ENCODE measurements around the gene GCLM. TPM values are rescaled to one million over a fixed set of nuclear protein-coding genes. Genes with fewer than 3 reads are reported as not detected.
A peak's percentile ranks its signal among the peaks of the same experiment; 100 is the strongest.

Gene GCLM
- total and polyA plus RNA-seq, 7 donors, result 3.9 to 8.4 (median 6.1) TPM

DNA sequence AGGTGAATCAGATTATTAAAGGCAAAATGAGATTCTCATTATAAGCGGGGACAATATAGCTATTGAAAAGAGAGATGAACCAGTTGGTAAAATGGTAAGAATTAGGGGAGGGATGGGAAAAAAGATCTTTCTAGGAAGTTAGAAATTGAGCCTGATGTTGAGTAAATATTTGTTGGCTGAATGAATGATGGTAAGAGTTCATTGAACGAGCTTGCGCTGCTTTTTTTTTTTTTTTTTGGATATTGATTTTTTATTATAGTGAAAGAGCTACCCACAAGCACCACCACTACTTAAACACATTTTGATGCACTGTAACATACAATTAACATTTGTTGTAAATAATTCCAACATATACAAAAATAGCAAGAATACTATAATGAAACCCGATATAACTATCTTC, 1.1 kb upstream of the GCLM start:
- Histone ChIP-seq H3K4me3 (no peak overlapping the region), H3K9me3 (no peaks in the 10 kb centered on the region), H3K4me1 (peaks cover 0 to 16% (median 16%) of the 10 kb centered on the region in 4 donors), H3K27me3 (no peaks in the 10 kb centered on the region), H3K27ac (peak overlapping the region in 3 of 4 donors; percentile 83 to 93 (median 85)), H3K36me3 (no peaks in the 10 kb centered on the region)
- WGBS, 2 donors, result 75 to 89% methylated on average over 4 of the region's 4 CpGs
- no peak for TF ChIP-seq POLR2A (IDR thresholded peaks at IDR 0.05)
- TF ChIP-seq EP300 (IDR thresholded peaks at IDR 0.05), result no peak
- no peak for TF ChIP-seq POLR2AphosphoS5 (IDR thresholded peaks at IDR 0.05)
- TF ChIP-seq, protein P1, sequence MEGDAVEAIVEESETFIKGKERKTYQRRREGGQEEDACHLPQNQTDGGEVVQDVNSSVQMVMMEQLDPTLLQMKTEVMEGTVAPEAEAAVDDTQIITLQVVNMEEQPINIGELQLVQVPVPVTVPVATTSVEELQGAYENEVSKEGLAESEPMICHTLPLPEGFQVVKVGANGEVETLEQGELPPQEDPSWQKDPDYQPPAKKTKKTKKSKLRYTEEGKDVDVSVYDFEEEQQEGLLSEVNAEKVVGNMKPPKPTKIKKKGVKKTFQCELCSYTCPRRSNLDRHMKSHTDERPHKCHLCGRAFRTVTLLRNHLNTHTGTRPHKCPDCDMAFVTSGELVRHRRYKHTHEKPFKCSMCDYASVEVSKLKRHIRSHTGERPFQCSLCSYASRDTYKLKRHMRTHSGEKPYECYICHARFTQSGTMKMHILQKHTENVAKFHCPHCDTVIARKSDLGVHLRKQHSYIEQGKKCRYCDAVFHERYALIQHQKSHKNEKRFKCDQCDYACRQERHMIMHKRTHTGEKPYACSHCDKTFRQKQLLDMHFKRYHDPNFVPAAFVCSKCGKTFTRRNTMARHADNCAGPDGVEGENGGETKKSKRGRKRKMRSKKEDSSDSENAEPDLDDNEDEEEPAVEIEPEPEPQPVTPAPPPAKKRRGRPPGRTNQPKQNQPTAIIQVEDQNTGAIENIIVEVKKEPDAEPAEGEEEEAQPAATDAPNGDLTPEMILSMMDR (IDR thresholded peaks at IDR 0.05), result no peak
- intact Hi-C loops (cut with DNase I), result no loop called here
- no peak for DNase-seq

DNA sequence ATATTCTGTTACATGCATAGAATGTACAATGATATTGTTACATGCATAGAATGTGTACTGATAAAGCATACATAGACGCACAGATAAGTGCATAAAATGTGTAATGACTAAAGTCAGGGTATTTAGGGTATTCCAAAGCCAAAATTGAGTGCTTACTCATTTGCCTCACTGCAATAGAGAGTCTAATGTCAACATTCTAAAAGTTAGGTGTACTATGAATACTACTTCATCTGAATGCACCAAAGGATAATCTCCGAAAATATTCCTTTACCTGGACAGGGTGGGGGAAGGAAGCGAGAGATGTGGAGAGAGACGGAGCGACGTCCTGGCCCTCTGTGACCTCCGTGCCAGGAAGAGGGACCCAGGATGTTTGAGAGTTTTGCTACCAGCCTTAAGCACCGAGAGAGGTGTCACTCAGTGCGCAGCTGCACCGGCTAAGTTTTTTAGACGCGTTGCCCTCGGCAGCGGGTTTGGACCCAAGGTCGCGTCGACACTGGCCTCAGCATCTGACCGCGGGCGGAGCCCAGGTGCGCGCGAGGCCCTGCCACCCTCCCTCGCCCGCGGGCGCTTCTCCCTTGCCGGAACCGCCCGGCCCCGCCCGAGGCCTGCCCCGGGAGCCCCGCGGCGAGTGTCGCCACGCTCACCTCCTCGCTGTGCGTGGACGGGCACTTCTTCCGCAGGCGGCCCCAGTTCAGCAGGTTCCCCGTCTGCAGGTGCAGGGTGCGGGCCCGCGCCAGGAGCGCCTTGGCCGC, 660 bp downstream of the GCLM start:
- Histone ChIP-seq H3K9me3 (no peaks in the 10 kb centered on the region), H3K4me3 (peak overlapping the region; percentile 64 to 97 (median 75)), H3K36me3 (no peaks in the 10 kb centered on the region), H3K27ac (peak overlapping the region; percentile 83 to 93 (median 89)), H3K4me1 (peaks cover 0 to 16% (median 16%) of the 10 kb centered on the region in 4 donors), H3K27me3 (no peaks in the 10 kb centered on the region)
- 0 to 1% methylated on average over 49 of the region's 49 CpGs for WGBS, 2 donors
- TF ChIP-seq POLR2A (IDR thresholded peaks at IDR 0.05) (no peak), POLR2AphosphoS5 (IDR thresholded peaks at IDR 0.05) (no peak), EP300 (IDR thresholded peaks at IDR 0.05) (no peak)
- TF ChIP-seq, protein P1 (IDR thresholded peaks at IDR 0.05), result no peak
- peak; percentile 65 for DNase-seq
- intact Hi-C loops (cut with DNase I), result loop anchor here (1.0 to 10.0 kb wide), 2 partner anchors 29 to 564 kb away; partner anchors contain the start of genes DNTTIP2 and DR1

- Histone ChIP-seq H3K27me3 (no peaks in the 10 kb centered on the region), H3K4me1 (peaks cover 0 to 16% (median 16%) of the 10 kb centered on the region in 4 donors), H3K27ac (no peak overlapping the region), H3K4me3 (peak overlapping the region in 1 of 4 donors; percentile 97), H3K36me3 (no peaks in the 10 kb centered on the region), H3K9me3 (no peaks in the 10 kb centered on the region)
- no peak for DNase-seq
- WGBS, 2 donors, result 66 to 76% methylated on average over 3 of the region's 3 CpGs
- intact Hi-C loops (cut with DNase I), result loop anchor here (10.0 kb wide), 1 partner anchor 563 kb away; the partner anchor contains the start of gene DR1
- TF ChIP-seq POLR2A (IDR thresholded peaks at IDR 0.05) (no peak), EP300 (IDR thresholded peaks at IDR 0.05) (no peak), POLR2AphosphoS5 (IDR thresholded peaks at IDR 0.05) (no peak)
- TF ChIP-seq, protein P1 (IDR thresholded peaks at IDR 0.05), result no peak
Measured at GRCh38 chr1:93907718-93908117, 1.5 kb downstream of the GCLM start.

GRCh38 chr1:93906480-93906879, 2.8 kb downstream of the GCLM start:
- no peak overlapping the region for H3K27ac ChIP-seq
- H3K4me1 ChIP-seq, result peaks cover 0 to 16% (median 16%) of the 10 kb centered on the region in 4 donors
- no peaks in the 10 kb centered on the region for H3K36me3 ChIP-seq
- H3K9me3 ChIP-seq, result no peaks in the 10 kb centered on the region
- no peaks in the 10 kb centered on the region for H3K27me3 ChIP-seq
- WGBS, 2 donors, result 73 to 87% methylated on average over 3 of the region's 3 CpGs
- no peak for DNase-seq
- H3K4me3 ChIP-seq, result no peak overlapping the region
- TF ChIP-seq, protein P1 (IDR thresholded peaks at IDR 0.05), result no peak
- TF ChIP-seq EP300 (IDR thresholded peaks at IDR 0.05), result no peak
- TF ChIP-seq POLR2AphosphoS5 (IDR thresholded peaks at IDR 0.05), result no peak
- no peak for TF ChIP-seq POLR2A (IDR thresholded peaks at IDR 0.05)
- intact Hi-C loops (cut with DNase I), result loop anchor here (10.0 kb wide), 1 partner anchor 562 kb away; the partner anchor contains the start of gene DR1

Measured in sigmoid colon (tissue), 7 donors.